Stimulated activated CD4-positive, alpha-beta T cell treated with anti-CD3 and anti-CD28 coated beads, Interleukin-15, amount 100 ng/mL, for 24 hours (primary cell): ENCODE data around the gene CHCHD6.

ENCODE experiments used
- DNase-seq: peaks from one replicate; pipeline ENCODE4 v3.0.0-alpha.2; 2020

The CHCHD6 gene

DNA sequence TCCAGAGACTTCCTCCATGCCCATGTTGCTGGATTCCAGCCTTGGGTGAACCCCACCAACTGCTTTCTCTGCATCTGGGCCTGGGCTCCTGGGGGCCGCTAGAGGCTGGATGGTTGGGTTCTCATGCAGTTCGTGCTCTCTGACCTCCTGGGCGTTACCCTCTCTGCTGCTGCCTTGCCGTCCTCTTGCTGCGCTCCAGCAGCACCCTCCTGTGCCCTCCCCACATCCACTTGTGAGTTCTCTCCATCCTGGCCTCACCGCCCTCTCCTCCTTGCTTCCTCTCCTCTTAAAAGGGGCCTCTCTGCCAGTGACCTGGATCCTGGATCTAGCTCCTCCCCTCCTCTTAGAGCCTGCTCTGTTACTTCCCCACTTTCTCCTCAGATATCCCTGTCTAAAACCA, 43.7 kb downstream of the CHCHD6 start:
- DNase-seq: no peak

DNA sequence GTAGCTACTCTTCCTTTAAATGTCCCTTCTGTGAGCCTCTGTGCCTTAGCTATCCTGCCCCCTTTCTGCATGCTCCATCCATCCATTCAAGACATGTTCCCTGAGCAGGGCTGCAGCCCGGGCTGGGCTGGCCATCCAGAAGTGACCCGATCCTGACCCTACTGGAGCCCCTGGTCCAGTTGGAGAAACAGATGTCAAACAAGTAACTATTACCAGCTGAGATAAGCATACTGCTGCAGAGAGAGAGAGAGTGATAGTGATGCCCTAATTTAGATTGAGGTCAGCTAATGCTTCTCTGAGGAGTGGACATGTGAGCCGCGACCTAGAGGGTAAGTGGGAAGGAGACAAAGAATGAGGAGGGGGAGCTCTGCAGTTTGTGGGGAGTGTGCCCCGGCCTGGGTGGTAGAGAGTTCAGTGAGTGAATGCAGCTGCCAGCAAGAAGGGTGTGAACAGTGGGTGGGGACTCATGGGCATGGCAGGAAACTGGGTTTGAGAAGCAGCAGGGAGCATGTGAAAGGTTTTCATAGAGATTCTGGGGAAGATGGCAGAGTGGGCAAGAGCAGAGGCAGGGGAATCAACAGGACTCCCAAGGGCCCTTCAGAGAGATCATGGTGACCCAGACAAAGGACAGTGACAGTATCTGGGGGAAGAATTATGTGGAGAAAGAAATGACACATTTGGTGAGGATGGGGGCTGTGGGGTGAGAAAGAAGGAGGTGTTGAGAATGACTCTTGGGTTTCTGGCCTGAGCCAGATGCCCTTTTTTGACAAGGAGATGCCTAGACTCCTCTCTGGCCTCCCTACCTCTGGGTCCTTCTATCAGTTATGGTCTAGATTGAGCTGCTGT, 44.9 kb downstream of the CHCHD6 start:
- no peak for DNase-seq

GRCh38 chr3:126749547-126749875, 45.5 kb downstream of the CHCHD6 start:
- no peak for DNase-seq

- no peak for DNase-seq
Observed at GRCh38 chr3:126749931-126750755, 46.1 kb downstream of the CHCHD6 start.

DNA sequence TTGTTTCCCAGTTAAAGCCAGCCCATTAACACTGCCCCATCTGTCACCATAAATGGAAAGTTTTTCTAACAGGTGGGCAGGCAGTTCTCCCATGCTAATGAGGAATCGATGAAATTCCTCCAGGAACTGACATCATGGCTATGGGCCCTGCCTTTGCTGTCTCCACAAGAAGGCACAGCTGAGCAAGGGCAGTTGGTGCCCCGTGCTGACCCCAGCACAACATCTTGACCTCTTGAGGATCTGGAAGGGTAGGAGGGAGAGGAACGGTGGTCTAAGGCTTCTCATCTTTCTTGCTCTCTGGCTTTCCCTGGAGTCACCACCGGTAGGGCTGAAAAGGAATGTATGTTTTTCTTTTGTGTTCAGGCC, 46.7 kb downstream of the CHCHD6 start:
- no peak for DNase-seq

- no peak for DNase-seq
Observed at GRCh38 chr3:126751611-126752302, 47.7 kb downstream of the CHCHD6 start.

GRCh38 chr3:126752303-126753190, 48.5 kb downstream of the CHCHD6 start:
- peak; percentile 67 for DNase-seq

DNA sequence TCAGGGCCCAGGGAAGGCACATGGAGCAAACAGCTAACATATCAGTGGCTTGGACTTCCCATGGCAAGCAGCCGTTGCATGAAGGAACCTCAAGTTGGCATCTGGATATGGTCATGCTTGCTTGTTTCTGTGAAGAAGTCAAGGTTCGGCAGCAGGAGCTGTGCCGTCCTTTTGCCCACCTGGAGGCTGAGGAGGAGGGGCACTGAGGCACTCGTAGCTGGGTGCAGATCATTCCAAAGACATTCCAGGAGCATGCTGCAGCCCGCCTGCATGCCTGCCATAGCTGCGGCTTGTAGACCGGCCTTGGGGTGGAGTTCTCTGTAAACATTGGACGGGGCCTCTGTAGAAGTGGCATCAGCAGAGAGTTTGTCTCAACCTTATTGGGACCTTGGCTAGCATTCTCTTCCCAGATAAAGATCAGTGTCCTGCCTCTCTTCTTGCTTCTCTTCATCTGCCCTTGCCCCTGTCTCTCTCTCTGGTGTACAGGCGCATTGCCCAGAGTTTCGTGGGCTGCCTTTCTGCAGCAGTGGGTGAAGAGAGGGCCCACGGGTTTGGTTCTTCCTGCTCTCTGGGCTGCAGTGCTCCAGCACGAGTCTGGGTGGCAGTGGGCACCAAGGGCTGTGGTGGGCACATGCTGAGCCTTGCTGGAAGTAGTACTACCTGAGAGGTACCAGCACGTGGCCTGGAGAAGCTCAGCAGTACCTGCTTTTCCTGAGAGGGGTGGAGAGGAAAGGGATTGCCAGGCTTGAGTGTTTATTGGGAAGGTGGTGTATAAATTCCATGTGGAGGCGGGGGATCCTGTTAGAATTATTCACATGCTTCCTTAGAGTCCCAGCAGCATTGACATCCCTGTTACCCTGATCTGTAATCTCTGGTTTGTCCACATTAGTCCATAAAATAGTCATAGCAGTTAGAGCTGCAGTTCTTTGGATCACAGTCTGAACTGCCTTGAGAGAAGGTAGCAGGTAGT, 49.4 kb downstream of the CHCHD6 start:
- no peak for DNase-seq

- no peak for DNase-seq
Observed at GRCh38 chr3:126755866-126756265, 51.8 kb downstream of the CHCHD6 start.

DNA sequence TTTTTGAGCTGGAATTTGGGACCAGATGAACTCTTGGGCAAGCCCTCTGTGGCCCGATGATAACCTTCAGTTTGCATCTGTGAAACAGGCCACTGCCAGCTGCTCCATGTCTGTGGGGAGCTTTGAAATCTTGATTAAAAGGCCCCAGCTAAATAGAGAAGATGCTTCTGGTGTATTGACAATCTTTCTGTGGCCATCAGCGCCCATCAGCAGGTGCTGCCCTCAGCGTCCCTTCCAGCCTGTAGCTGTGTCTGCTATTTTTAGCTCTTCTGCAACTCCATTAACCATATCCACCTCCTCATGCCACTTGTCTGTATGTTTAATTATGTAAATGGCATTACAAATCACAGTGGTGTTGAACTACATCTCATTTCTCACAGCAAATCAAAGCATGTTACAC, 54.0 kb downstream of the CHCHD6 start:
- no peak for DNase-seq

GRCh38 chr3:126758882-126759281, 54.8 kb downstream of the CHCHD6 start:
- DNase-seq: no peak

DNA sequence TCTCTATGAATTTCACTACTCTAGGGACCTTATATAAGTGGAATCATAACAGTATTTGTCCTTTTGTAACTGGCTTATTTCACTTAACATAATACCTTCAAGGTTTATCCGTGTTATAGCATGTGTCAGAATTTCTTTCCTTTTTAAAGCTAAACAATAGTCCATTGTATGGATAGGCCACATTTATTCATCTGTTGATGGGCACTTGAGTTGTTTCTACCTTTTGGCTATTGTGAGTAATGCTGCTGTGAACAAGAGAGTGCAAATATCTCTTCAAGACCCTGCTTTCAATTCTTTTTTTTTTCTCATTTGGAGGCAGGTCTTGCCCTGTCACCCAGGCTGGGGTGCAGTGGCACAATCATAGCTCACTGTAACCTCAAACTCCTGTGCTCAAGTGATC, 56.5 kb downstream of the CHCHD6 start:
- DNase-seq: no peak

- DNase-seq: no peak
Observed at GRCh38 chr3:126763035-126763434, 59.0 kb downstream of the CHCHD6 start.

DNA sequence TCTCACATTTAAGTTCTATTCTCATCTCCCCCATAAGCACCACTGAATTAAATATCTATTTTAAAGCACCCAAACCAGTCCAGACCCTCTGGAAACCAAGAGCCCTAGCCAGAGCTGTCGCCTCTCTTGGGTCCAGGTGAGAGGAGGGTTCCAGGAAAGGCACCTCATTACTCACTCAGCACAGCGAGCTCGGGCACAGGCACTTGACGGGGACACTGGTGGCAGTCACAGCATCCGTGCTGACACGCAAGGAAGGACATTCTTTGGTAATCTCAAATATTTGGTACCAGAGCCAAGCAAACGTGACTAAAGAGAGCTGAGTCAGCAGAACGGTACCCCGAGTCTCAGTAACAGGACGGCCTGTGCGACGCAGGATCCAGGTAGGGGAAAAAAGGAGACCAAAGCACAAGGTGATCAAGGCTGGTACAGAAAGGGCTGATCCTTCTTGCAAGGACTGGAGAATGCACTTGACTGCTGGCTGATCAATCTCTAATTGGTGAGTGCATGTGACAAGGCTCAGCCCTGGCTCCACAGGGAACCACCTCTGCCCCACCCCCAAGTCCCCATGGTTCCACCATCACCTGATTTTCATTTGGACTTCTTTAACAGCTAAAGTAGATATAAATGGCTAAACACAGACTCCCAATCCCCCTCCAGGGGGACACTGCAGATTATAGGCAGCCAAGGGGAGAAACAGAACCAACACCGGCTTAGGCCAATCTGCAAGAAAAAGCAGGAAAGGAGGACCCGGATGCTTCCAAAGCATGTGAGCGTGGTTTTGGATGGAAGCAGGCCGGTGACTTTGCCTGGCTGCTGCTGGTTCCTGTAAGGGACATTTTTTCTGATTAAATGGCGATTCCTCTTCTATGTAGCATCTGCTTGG, 61.4 kb downstream of the CHCHD6 start:
- no peak for DNase-seq

DNA sequence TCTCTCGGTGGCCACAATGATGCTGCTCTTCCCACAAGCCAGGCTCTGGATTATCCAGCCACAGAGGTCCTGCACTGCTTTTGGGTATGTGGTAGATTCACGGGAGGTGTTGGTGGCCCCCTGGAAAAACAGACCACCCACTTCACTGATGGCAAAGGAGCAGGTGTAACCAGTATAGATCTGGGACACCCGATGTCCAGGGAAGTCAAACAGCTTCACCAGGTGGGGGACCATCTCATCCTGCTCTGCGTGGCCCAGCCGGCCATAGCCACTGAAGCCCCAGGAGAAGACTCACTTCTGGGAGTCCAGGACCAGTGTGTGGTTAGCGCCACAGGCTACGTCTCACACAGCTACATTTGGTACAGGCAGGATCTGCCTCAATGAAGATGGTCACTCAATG, 62.6 kb downstream of the CHCHD6 start:
- no peak for DNase-seq

- DNase-seq: no peak
Observed at GRCh38 chr3:126768903-126769302, 64.9 kb downstream of the CHCHD6 start.

DNA sequence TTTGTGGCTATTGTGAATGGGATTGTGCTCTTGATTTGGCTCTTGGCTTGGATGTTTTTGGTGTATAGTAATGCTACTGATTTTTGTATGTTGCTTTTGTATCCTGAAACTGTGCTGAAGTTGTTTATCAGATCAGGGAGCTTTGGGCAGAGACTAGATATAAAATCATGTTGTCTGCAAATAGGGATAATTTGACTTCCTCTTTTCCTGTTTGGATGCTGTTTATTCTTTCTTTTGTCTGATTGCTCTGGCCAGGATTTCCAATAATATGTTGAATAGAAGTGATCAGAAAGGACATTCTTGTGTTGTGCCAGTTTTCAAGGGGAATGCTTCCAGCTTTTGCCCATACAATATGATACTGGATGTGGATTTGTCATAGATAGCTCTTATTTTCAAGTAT, 66.1 kb downstream of the CHCHD6 start:
- DNase-seq: no peak

DNA sequence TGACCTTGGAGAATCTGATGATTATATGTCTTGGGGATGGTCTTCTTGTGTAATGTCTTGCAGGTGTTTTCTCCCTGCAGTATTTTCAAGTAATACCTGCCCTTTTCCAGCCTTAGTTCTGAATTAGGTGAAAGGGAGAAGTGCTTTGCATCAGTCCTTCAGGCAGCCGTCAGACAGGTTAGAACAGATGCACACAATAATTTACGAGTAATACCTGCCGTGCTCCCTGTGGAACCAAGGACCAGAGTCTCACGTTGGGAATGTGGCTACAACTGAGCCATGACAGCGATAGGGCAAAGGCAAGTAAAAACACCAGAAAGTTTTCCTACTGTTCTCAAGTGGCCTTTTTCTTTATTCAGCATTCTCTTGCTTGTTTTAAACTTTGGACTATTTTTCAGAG, 69.1 kb downstream of the CHCHD6 start:
- no peak for DNase-seq

GRCh38 chr3:126773783-126774182, 69.7 kb downstream of the CHCHD6 start:
- DNase-seq: no peak

GRCh38 chr3:126777366-126777765, 73.3 kb downstream of the CHCHD6 start:
- no peak for DNase-seq
